HepG2 (cell line): ENCODE results near the gene THSD8. TPM values are rescaled to one million over a fixed set of nuclear protein-coding genes. Genes with fewer than 3 reads are reported as not detected.

Experiments used
- BORCS8-MEF2B ChIP-seq: sonication (generic); formaldehyde crosslinking; IDR thresholded peaks from 2 replicates; pipeline ENCODE4 v1.8.0; 2022; ENCODE audit warnings: mild to moderate bottlenecking, missing genetic modification reagents
- FOXM1 ChIP-seq: sonication (generic); formaldehyde crosslinking; IDR thresholded peaks from 2 replicates; pipeline ENCODE4 v1.5.0; 2020; ENCODE audit warnings: missing genetic modification reagents
- MTF2 ChIP-seq: sonication (generic); formaldehyde crosslinking; IDR thresholded peaks from 2 replicates; pipeline ENCODE4 v1.5.0; 2020; ENCODE audit warnings: missing genetic modification reagents, borderline replicate concordance
- NR2F1 ChIP-seq, 2 experiments: fragments of 450-650 bp in 1 of 2; formaldehyde crosslinking in 1 of 2; IDR thresholded peaks; 2 replicates each; pipeline versions ENCODE4 v1.5.0 to v1.6.1; 2016 to 2020; ENCODE audit warnings: mild to moderate bottlenecking in 1 of 2, missing compliant biosample characterization in 1 of 2, missing genetic modification reagents in 1 of 2, moderate library complexity in 1 of 2
- RBFOX2 ChIP-seq: fragments of 200-400 bp; formaldehyde crosslinking; IDR thresholded peaks from 2 replicates; pipeline ENCODE4 v1.6.1; 2017; ENCODE audit warnings: low read depth, mild to moderate bottlenecking, low read length
- SOX6 ChIP-seq, 2 experiments: fragments of 450-650 bp in 1 of 2; sonication (generic) in 1 of 2; formaldehyde crosslinking in 1 of 2; IDR thresholded peaks; 2 replicates each; pipeline versions ENCODE4 v1.4.0 to v1.6.1; 2017 to 2020; ENCODE audit warnings: antibody characterized with exemption in 1 of 2, mild to moderate bottlenecking in 1 of 2, missing genetic modification reagents in 1 of 2
- TEAD2 ChIP-seq: sonication (generic); formaldehyde crosslinking; IDR thresholded peaks from 2 replicates; pipeline ENCODE4 v1.9.0; 2021; ENCODE audit warnings: missing genetic modification reagents
- TGIF2 ChIP-seq: IDR thresholded peaks from 2 replicates; pipeline ENCODE4 v1.6.1; 2016; ENCODE audit warnings: control low read depth, missing compliant biosample characterization
- ZFP82 ChIP-seq: sonication (generic); formaldehyde crosslinking; IDR thresholded peaks from 2 replicates; pipeline ENCODE4 v1.5.1; 2020; ENCODE audit warnings: mild to moderate bottlenecking, missing genetic modification reagents, borderline replicate concordance
- ZNF33A ChIP-seq: sonication (generic); formaldehyde crosslinking; IDR thresholded peaks from 2 replicates; pipeline ENCODE4 v1.5.1; 2020; ENCODE audit warnings: missing genetic modification reagents, mild to moderate bottlenecking, moderate library complexity, borderline replicate concordance
- ZNF34 ChIP-seq: sonication (generic); formaldehyde crosslinking; IDR thresholded peaks from 2 replicates; pipeline ENCODE4 v1.4.0; 2020; ENCODE audit warnings: mild to moderate bottlenecking, missing genetic modification reagents, borderline replicate concordance
- ZNF746 ChIP-seq: sonication (generic); formaldehyde crosslinking; IDR thresholded peaks from 2 replicates; pipeline ENCODE4 v1.8.0; 2022; ENCODE audit warnings: mild to moderate bottlenecking, missing genetic modification reagents
- ZSCAN5A ChIP-seq: sonication (generic); formaldehyde crosslinking; IDR thresholded peaks from 2 replicates; pipeline ENCODE4 v1.8.0; 2022; ENCODE audit warnings: mild to moderate bottlenecking, missing genetic modification reagents, borderline replicate concordance
- polyA plus RNA-seq, 8 experiments: library from polyadenylated mRNA; depleted of rRNA in 3 of 8; stranded (reverse) in 7 of 8; unstranded in 1 of 8; fragments of >200 nt; fragmentation: Illumina TruSeq in 4 of 8; extraction: Trizol in 4 of 8; gene quantifications; 2 replicates each; pipeline versions ENCODE4 v1.2.1 to v1.2.3, GENCODE V29; 2011 to 2016; ENCODE audit warnings: low read depth in 4 of 8, missing spikeins in 1 of 8, mixed read lengths in 1 of 8; ENCODE audit not compliant: insufficient read depth in 1 of 8
- total RNA-seq, 5 experiments: library from RNA; depleted of rRNA; stranded (reverse); fragments of >200 nt; fragmentation: Illumina TruSeq; extraction: Trizol; gene quantifications; 2 replicates each; pipeline ENCODE4 v1.2.3, GENCODE V29; 2016; ENCODE audit warnings: low read depth in 1 of 5
- TF ChIP-seq, protein P1 (sequence below): fragments of 450-650 bp; IDR thresholded peaks from 2 replicates; pipeline ENCODE4 v1.6.1; 2016
- TF ChIP-seq, protein P2 (sequence below): sonication (generic); formaldehyde crosslinking; IDR thresholded peaks from 2 replicates; pipeline ENCODE4 v1.4.0; 2020; ENCODE audit warnings: missing genetic modification reagents

THSD8 gene
- total and polyA plus RNA-seq, 2 of the 13 experiments (the other 11 are each of a cell fraction or from before 2014, with no cell fraction given): 4.8 to 14.9 TPM

GRCh38 chr19:12774588-12775555 lies 27.0 kb upstream of the THSD8 start, which contains the start of gene HOOK2 (continued):
- TF ChIP-seq SOX6 (IDR thresholded peaks at IDR 0.05) (no peak), SOX6 (CRISPR knock-in tag; IDR thresholded peaks at IDR 0.05) (peak; percentile 38; the same call in 1 of the 2 replicates), ZNF746 (CRISPR knock-in tag) (no peak), MTF2 (0 out of 2 replicates have a peak, but pooled peaks have one; percentile 43), FOXM1 (CRISPR knock-in tag) (no peak), TEAD2 (CRISPR knock-in tag) (no peak), ZNF34 (CRISPR knock-in tag) (no peak), TGIF2 (CRISPR knock-in tag) (peak; percentile 54), ZFP82 (CRISPR knock-in tag) (no peak), RBFOX2 (peak; percentile 68), NR2F1 (CRISPR knock-in tag; IDR thresholded peaks at IDR 0.05) (no peak), BORCS8-MEF2B (CRISPR knock-in tag) (peak; percentile 71; the same call in 1 of the 2 replicates), ZNF33A (CRISPR knock-in tag) (no peak), ZSCAN5A (CRISPR knock-in tag) (no peak)
- TF ChIP-seq, protein P1, sequence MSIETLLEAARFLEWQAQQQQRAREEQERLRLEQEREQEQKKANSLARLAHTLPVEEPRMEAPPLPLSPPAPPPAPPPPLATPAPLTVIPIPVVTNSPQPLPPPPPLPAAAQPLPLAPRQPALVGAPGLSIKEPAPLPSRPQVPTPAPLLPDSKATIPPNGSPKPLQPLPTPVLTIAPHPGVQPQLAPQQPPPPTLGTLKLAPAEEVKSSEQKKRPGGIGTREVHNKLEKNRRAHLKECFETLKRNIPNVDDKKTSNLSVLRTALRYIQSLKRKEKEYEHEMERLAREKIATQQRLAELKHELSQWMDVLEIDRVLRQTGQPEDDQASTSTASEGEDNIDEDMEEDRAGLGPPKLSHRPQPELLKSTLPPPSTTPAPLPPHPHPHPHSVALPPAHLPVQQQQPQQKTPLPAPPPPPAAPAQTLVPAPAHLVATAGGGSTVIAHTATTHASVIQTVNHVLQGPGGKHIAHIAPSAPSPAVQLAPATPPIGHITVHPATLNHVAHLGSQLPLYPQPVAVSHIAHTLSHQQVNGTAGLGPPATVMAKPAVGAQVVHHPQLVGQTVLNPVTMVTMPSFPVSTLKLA: peak; percentile 60
- TF ChIP-seq, protein P2, sequence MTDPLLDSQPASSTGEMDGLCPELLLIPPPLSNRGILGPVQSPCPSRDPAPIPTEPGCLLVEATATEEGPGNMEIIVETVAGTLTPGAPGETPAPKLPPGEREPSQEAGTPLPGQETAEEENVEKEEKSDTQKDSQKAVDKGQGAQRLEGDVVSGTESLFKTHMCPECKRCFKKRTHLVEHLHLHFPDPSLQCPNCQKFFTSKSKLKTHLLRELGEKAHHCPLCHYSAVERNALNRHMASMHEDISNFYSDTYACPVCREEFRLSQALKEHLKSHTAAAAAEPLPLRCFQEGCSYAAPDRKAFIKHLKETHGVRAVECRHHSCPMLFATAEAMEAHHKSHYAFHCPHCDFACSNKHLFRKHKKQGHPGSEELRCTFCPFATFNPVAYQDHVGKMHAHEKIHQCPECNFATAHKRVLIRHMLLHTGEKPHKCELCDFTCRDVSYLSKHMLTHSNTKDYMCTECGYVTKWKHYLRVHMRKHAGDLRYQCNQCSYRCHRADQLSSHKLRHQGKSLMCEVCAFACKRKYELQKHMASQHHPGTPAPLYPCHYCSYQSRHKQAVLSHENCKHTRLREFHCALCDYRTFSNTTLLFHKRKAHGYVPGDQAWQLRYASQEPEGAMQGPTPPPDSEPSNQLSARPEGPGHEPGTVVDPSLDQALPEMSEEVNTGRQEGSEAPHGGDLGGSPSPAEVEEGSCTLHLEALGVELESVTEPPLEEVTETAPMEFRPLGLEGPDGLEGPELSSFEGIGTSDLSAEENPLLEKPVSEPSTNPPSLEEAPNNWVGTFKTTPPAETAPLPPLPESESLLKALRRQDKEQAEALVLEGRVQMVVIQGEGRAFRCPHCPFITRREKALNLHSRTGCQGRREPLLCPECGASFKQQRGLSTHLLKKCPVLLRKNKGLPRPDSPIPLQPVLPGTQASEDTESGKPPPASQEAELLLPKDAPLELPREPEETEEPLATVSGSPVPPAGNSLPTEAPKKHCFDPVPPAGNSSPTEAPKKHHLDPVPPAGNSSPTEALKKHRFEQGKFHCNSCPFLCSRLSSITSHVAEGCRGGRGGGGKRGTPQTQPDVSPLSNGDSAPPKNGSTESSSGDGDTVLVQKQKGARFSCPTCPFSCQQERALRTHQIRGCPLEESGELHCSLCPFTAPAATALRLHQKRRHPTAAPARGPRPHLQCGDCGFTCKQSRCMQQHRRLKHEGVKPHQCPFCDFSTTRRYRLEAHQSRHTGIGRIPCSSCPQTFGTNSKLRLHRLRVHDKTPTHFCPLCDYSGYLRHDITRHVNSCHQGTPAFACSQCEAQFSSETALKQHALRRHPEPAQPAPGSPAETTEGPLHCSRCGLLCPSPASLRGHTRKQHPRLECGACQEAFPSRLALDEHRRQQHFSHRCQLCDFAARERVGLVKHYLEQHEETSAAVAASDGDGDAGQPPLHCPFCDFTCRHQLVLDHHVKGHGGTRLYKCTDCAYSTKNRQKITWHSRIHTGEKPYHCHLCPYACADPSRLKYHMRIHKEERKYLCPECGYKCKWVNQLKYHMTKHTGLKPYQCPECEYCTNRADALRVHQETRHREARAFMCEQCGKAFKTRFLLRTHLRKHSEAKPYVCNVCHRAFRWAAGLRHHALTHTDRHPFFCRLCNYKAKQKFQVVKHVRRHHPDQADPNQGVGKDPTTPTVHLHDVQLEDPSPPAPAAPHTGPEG (CRISPR knock-in tag): no peak
